ENCODE results near the gene SEMA6B.
A peak's percentile ranks its signal among the peaks of the same experiment; 100 is the strongest.

The SEMA6B gene

DNA sequence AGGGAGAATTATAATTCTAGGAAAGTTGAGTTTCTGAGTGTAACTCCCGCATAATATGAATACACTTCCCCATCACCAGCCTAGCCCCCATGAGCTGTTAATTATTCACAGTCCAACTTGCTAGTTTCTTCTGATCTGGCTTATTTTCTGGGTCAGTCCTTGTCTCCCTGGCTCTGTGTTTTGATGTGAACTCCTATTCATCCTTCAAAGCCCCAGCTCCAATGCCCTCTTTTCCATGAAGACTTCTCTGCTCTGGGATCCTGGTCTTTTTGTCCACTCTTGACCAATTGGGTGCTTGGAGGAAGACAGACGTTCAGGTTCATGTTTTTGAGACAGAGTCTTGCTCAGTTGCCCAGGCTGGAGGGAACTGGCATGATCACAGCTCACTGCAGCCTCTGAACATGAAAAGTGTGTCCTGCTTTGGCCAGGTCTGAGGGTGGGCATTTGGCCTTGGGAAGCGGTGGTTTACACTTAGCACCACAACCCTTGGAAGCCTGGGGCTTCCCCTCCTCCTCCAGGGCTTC lies 20.3 kb downstream of the SEMA6B start:
- Histone ChIP-seq H2BK15ac (replicated peaks; ENCODE audit: low read depth) (no peak overlapping the region), H3K9ac (ENCODE audit: low read length) (no peak overlapping the region), H3K27ac (ENCODE audit: low read depth, low read length) (no peak overlapping the region), H2AK5ac (ENCODE audit: low read length) (no peak overlapping the region), H3K79me1 (ENCODE audit: low read length) (no peaks in the 10 kb centered on the region), H3K79me2 (ENCODE audit: control insufficient read depth, insufficient read depth, low read length) (no peaks in the 10 kb centered on the region), H3K4ac (ENCODE audit: low read depth, low read length) (no peak overlapping the region), H3K27me3 (ENCODE audit: insufficient read depth, low read length, poor library complexity) (no peaks in the 10 kb centered on the region), H3K36me3 (ENCODE audit: control insufficient read depth, insufficient read depth, low read length) (no peaks in the 10 kb centered on the region), H2BK5ac (ENCODE audit: low read length) (no peak overlapping the region), H3K18ac (ENCODE audit: low read length) (no peak overlapping the region), H3K4me2 (ENCODE audit: low read length) (no peak overlapping the region), H4K5ac (ENCODE audit: low read length) (no peak overlapping the region), H2BK120ac (ENCODE audit: low read depth, low read length) (no peak overlapping the region), H3K4me3 (ENCODE audit: low read length) (no peak overlapping the region), H4K8ac (ENCODE audit: low read depth, low read length) (no peak overlapping the region), H3K4me1 (ENCODE audit: control insufficient read depth, low read depth, low read length) (no peaks in the 10 kb centered on the region), H3K23ac (ENCODE audit: low read length) (no peak overlapping the region), H3K56ac (ENCODE audit: low read length) (no peak overlapping the region)
- DNase-seq, result no peak
- WGBS (ENCODE audit: extremely low coverage, insufficient coverage, low lambda C conversion rate), result no CpG with 5 or more reads among the region's 3 CpGs

GRCh38 chr19:4538601-4538954 lies 20.9 kb downstream of the SEMA6B start:
- no peak overlapping the region for H3K4ac ChIP-seq (ENCODE audit: low read depth, low read length)
- DNase-seq, result no peak
- no peaks in the 10 kb centered on the region for H3K4me1 ChIP-seq (ENCODE audit: control insufficient read depth, low read depth, low read length)
- H3K18ac ChIP-seq (ENCODE audit: low read length), result no peak overlapping the region
- no peak overlapping the region for H4K8ac ChIP-seq (ENCODE audit: low read depth, low read length)
- H3K56ac ChIP-seq (ENCODE audit: low read length), result no peak overlapping the region
- no peak overlapping the region for H2BK15ac ChIP-seq (replicated peaks; ENCODE audit: low read depth)
- H3K79me1 ChIP-seq (ENCODE audit: low read length), result no peaks in the 10 kb centered on the region
- no peak overlapping the region for H2BK120ac ChIP-seq (ENCODE audit: low read depth, low read length)
- H4K5ac ChIP-seq (ENCODE audit: low read length), result no peak overlapping the region
- H3K79me2 ChIP-seq (ENCODE audit: control insufficient read depth, insufficient read depth, low read length), result no peaks in the 10 kb centered on the region
- H3K27me3 ChIP-seq (ENCODE audit: insufficient read depth, low read length, poor library complexity), result no peaks in the 10 kb centered on the region
- no peak overlapping the region for H3K23ac ChIP-seq (ENCODE audit: low read length)
- no peak overlapping the region for H2AK5ac ChIP-seq (ENCODE audit: low read length)
- H3K4me2 ChIP-seq (ENCODE audit: low read length), result no peak overlapping the region
- H3K36me3 ChIP-seq (ENCODE audit: control insufficient read depth, insufficient read depth, low read length), result no peaks in the 10 kb centered on the region
- no CpG with 5 or more reads among the region's 13 CpGs for WGBS (ENCODE audit: extremely low coverage, insufficient coverage, low lambda C conversion rate)
- no peak overlapping the region for H3K27ac ChIP-seq (ENCODE audit: low read depth, low read length)
- H3K9ac ChIP-seq (ENCODE audit: low read length), result no peak overlapping the region
- no peak overlapping the region for H2BK5ac ChIP-seq (ENCODE audit: low read length)
- H3K4me3 ChIP-seq (ENCODE audit: low read length), result no peak overlapping the region

- no peak overlapping the region for H2BK15ac ChIP-seq (replicated peaks; ENCODE audit: low read depth)
- H3K4ac ChIP-seq (ENCODE audit: low read depth, low read length), result no peak overlapping the region
- no peak overlapping the region for H4K5ac ChIP-seq (ENCODE audit: low read length)
- no CpG with 5 or more reads among the region's 27 CpGs for WGBS (ENCODE audit: extremely low coverage, insufficient coverage, low lambda C conversion rate)
- no peaks in the 10 kb centered on the region for H3K36me3 ChIP-seq (ENCODE audit: control insufficient read depth, insufficient read depth, low read length)
- H4K8ac ChIP-seq (ENCODE audit: low read depth, low read length), result no peak overlapping the region
- no peak overlapping the region for H3K9ac ChIP-seq (ENCODE audit: low read length)
- no peak overlapping the region for H3K4me3 ChIP-seq (ENCODE audit: low read length)
- DNase-seq, result peak; percentile 57
- no peak overlapping the region for H3K23ac ChIP-seq (ENCODE audit: low read length)
- no peaks in the 10 kb centered on the region for H3K79me1 ChIP-seq (ENCODE audit: low read length)
- H3K4me1 ChIP-seq (ENCODE audit: control insufficient read depth, low read depth, low read length), result no peaks in the 10 kb centered on the region
- H3K4me2 ChIP-seq (ENCODE audit: low read length), result no peak overlapping the region
- H3K56ac ChIP-seq (ENCODE audit: low read length), result no peak overlapping the region
- no peaks in the 10 kb centered on the region for H3K27me3 ChIP-seq (ENCODE audit: insufficient read depth, low read length, poor library complexity)
- no peak overlapping the region for H2BK120ac ChIP-seq (ENCODE audit: low read depth, low read length)
- no peak overlapping the region for H2AK5ac ChIP-seq (ENCODE audit: low read length)
- H3K27ac ChIP-seq (ENCODE audit: low read depth, low read length), result no peak overlapping the region
- no peaks in the 10 kb centered on the region for H3K79me2 ChIP-seq (ENCODE audit: control insufficient read depth, insufficient read depth, low read length)
- H3K18ac ChIP-seq (ENCODE audit: low read length), result no peak overlapping the region
- no peak overlapping the region for H2BK5ac ChIP-seq (ENCODE audit: low read length)
Observed at GRCh38 chr19:4537953-4538600, 21.4 kb downstream of the SEMA6B start.

GRCh38 chr19:4536798-4537197 lies 22.7 kb downstream of the SEMA6B start:
- Histone ChIP-seq H2BK120ac (ENCODE audit: low read depth, low read length) (no peak overlapping the region), H3K79me2 (ENCODE audit: control insufficient read depth, insufficient read depth, low read length) (no peaks in the 10 kb centered on the region), H3K79me1 (ENCODE audit: low read length) (no peaks in the 10 kb centered on the region), H3K56ac (ENCODE audit: low read length) (no peak overlapping the region), H3K36me3 (ENCODE audit: control insufficient read depth, insufficient read depth, low read length) (no peaks in the 10 kb centered on the region), H3K4me3 (ENCODE audit: low read length) (no peak overlapping the region), H3K9ac (ENCODE audit: low read length) (no peak overlapping the region), H3K18ac (ENCODE audit: low read length) (no peak overlapping the region), H3K4ac (ENCODE audit: low read depth, low read length) (no peak overlapping the region), H3K4me1 (ENCODE audit: control insufficient read depth, low read depth, low read length) (no peaks in the 10 kb centered on the region), H2BK15ac (replicated peaks; ENCODE audit: low read depth) (no peak overlapping the region), H3K4me2 (ENCODE audit: low read length) (no peak overlapping the region), H3K27ac (ENCODE audit: low read depth, low read length) (no peak overlapping the region), H2AK5ac (ENCODE audit: low read length) (no peak overlapping the region), H3K27me3 (ENCODE audit: insufficient read depth, low read length, poor library complexity) (no peaks in the 10 kb centered on the region), H4K5ac (ENCODE audit: low read length) (no peak overlapping the region), H3K23ac (ENCODE audit: low read length) (no peak overlapping the region), H2BK5ac (ENCODE audit: low read length) (no peak overlapping the region), H4K8ac (ENCODE audit: low read depth, low read length) (no peak overlapping the region)
- WGBS (ENCODE audit: extremely low coverage, insufficient coverage, low lambda C conversion rate), result no CpG with 5 or more reads among the region's 5 CpGs
- DNase-seq, result no peak

DNA sequence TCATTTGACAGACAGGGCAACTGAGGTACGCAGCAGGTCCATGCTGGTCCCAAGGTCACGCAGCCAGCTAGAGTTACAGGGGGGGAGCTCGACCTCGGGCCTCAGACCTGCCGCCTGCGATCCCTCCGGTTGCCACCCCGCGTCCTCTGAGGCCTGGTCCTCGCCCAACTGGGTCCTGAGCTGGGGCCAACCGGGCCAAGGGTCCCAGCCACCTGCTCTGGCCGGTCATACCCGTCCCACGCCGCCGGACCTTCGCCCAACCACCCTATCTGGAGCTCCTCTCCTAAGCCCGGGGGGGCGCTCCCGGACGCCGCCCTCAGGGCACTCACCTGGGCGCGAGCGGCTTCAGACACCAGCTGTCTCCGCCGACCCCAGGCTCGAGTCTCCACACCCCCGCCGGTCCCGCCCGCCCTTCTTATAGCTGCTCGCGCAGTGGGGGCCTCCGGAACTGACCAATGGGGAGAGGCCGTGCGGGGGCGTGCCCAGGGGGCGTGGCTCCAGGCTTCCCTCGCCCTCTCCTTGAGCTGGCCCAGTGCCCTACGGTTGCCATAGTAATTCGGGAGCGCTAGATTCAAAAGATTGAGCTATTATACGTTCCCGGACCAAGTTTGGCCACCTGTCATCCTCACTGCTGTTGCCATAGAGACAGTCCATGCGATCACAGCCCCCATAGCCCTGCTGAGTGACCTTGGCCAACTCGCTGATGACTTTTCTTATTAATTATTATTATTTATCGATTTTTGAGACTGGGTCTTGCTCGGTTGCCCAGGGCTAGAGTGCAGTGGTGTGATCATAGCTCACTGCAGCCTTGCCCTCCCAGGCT lies 24.4 kb downstream of the SEMA6B start, which contains the start of gene PLIN5:
TSS of gene PLIN5 (minus strand) at position 389 of the 823 bp plus-strand sequence. CDS start 1,150 bp downstream, outside the sequence.
- Histone ChIP-seq H3K9ac (ENCODE audit: low read length) (no peak within 1 kb of the TSS), H3K27ac (ENCODE audit: low read depth, low read length) (no peak within 1 kb of the TSS), H3K4ac (ENCODE audit: low read depth, low read length) (no peak within 1 kb of the TSS), H3K23ac (ENCODE audit: low read length) (no peak within 1 kb of the TSS), H2BK120ac (ENCODE audit: low read depth, low read length) (no peak within 1 kb of the TSS), H3K4me2 (ENCODE audit: low read length) (peak within 1 kb of the TSS; percentile 31), H2BK15ac (replicated peaks; ENCODE audit: low read depth) (no peak within 1 kb of the TSS), H3K36me3 (ENCODE audit: control insufficient read depth, insufficient read depth, low read length) (no peaks in the 10 kb centered on the region), H4K8ac (ENCODE audit: low read depth, low read length) (no peak within 1 kb of the TSS), H3K4me1 (ENCODE audit: control insufficient read depth, low read depth, low read length) (no peaks in the 10 kb centered on the region), H3K18ac (ENCODE audit: low read length) (no peak within 1 kb of the TSS), H3K79me2 (ENCODE audit: control insufficient read depth, insufficient read depth, low read length) (no peaks in the 10 kb centered on the region), H3K27me3 (ENCODE audit: insufficient read depth, low read length, poor library complexity) (no peaks in the 10 kb centered on the region), H3K56ac (ENCODE audit: low read length) (no peak within 1 kb of the TSS), H2BK5ac (ENCODE audit: low read length) (no peak within 1 kb of the TSS), H3K79me1 (ENCODE audit: low read length) (no peaks in the 10 kb centered on the region), H4K5ac (ENCODE audit: low read length) (no peak within 1 kb of the TSS), H3K4me3 (ENCODE audit: low read length) (no peak within 1 kb of the TSS), H2AK5ac (ENCODE audit: low read length) (no peak within 1 kb of the TSS)
- no CpG with 5 or more reads among the region's 49 CpGs for WGBS (ENCODE audit: extremely low coverage, insufficient coverage, low lambda C conversion rate)
- DNase-seq, result peak; percentile 92

Data from mesendoderm (in vitro differentiated cells).